Coronary artery (tissue), 2 donors: ENCODE results near the gene DMWD.

ENCODE experiments used
- DNase-seq: peaks from one replicate; pipeline ENCODE4 v3.0.0-alpha.2; 2017; ENCODE audit warnings: low spot score
- H3K27ac ChIP-seq, 2 donors: fragments of 200-600 bp; sonication (generic); one replicate each; pipeline ENCODE4 v1.5.1; 2016 to 2019
- H3K4me3 ChIP-seq: fragments of 200-600 bp; sonication (generic); 2 replicates; pipeline ENCODE4 v1.5.1; 2016; ENCODE audit warnings: mild to moderate bottlenecking, moderate library complexity
- CTCF ChIP-seq: fragments of 200-600 bp; sonication (generic); IDR thresholded peaks from one replicate; pipeline ENCODE4 v1.5.1; 2019; ENCODE audit warnings: antibody characterized with exemption

DMWD gene

DNA sequence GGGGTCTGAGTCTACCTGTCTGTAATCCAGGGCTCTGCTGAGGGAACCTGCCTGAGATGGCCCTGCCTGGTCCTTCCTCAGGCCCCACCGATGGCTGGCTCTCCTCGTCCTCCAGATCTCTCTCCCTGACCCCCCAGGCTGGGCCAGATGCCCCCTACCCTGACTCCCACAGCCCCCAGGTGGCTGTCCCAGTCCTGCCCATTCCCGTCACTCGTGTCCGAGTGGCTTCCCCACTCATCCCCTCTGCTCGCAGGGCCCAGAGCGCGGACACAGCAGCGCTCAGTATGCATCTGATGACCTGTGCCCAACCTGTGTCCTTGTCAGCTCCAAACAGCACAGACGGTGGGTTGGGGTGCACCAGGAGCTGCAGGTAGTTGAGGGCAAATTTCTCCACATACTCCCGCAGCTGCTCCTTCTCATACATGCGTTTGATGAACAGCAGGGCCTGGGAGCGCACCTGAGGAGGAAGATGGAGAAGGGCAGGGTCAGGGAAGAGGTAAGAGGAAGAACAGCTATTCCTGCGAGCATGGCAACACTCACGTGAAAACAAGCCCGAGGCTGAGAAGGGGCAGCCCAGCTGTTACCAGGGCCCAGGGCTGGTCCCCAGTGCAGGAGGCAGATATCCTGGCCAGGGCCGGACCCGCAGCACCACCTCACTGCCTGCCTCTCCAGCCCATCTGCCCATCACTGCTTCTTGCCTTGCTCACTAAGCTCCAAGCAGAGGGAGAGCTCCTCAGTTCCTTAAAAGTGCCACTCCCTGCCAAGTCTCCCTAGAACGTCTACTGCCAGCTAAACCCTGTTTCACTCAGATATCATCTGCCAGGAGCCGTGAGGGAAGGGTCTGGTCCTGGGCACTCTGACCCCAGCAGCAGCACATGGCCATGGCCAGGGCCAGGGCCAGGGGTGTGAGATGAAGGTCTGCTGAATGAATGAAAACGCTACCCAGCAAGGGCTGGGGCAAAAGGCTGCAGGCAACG lies 33.6 kb upstream of the DMWD start:
- no peak overlapping the region for H3K27ac ChIP-seq
- H3K4me3 ChIP-seq, result no peak overlapping the region
- DNase-seq, result no peak
- TF ChIP-seq CTCF, result no peak

DNA sequence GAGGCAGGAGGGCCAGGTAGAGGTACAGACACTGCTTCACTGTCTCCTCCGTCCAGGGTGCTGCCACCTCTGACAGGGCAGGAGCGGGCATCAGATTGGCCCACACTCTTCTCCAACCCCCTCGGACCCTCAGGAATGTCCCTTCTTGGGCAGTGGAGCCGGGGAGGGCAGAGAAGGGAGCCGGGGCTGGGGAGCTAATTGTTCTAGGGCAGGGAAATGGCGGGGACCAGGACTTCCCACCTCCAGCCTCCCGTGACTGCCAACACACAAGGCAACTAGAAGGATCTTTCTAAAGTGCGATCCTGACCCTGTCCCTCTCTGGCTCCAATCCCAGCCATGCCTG lies 32.6 kb upstream of the DMWD start:
- H3K27ac ChIP-seq, result no peak overlapping the region
- no peak overlapping the region for H3K4me3 ChIP-seq
- no peak for DNase-seq
- no peak for TF ChIP-seq CTCF

GRCh38 chr19:45824531-45825262 lies 32.1 kb upstream of the DMWD start:
- Histone ChIP-seq H3K27ac (no peak overlapping the region), H3K4me3 (no peak overlapping the region)
- no peak for DNase-seq
- no peak for TF ChIP-seq CTCF

GRCh38 chr19:45824041-45824471 lies 31.4 kb upstream of the DMWD start:
- DNase-seq, result no peak
- TF ChIP-seq CTCF, result no peak
- H3K4me3 ChIP-seq, result no peak overlapping the region
- no peak overlapping the region for H3K27ac ChIP-seq

- DNase-seq, result no peak
Observed at GRCh38 chr19:45823182-45823581, 30.5 kb upstream of the DMWD start.

DNA sequence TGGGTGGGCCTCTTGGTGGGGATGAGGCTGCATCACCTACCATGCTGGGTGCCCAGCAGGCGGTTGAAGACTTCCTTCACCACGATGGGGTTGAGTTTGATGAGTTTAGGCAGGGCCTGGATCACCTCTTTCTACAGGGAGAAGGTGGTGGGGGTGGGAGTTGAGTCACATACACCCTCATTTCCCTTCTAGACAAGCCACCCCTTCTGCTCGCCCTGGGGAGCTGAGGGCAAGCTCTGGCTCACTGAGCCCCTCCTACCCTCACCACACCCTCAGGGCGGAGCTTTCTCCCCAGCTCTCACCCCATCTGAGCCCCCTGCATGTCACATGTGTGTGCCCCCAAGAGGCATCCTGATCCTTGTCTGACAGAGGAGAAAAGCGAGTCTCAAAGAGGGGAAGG lies 30.1 kb upstream of the DMWD start:
- no peak for TF ChIP-seq CTCF
- no peak for DNase-seq
- H3K27ac ChIP-seq, result no peak overlapping the region
- H3K4me3 ChIP-seq, result no peak overlapping the region

More at GRCh38 chr19:45823182-45823581, 30.5 kb upstream of the DMWD start:
- no peak overlapping the region for H3K4me3 ChIP-seq
- H3K27ac ChIP-seq, result no peak overlapping the region
- no peak for TF ChIP-seq CTCF
